GM23248 (cell line): ENCODE results near the gene RPL4. TPM values are rescaled to one million over a fixed set of nuclear protein-coding genes. Genes with fewer than 3 reads are reported as not detected.

ENCODE experiments used
- DNase-seq: peaks from one replicate; pipeline ENCODE4 v3.0.0-alpha.2; 2015
- H2AFZ ChIP-seq: fragments of 200-600 bp; sonication (generic); 2 replicates; pipeline ENCODE4 v1.6.1; 2016; ENCODE audit warnings: antibody characterized with exemption
- H3F3A ChIP-seq: fragments of 200-600 bp; sonication (generic); 2 replicates; pipeline ENCODE4 v1.6.1; 2016; ENCODE audit warnings: mild to moderate bottlenecking, antibody characterized with exemption, mixed run types; ENCODE audit not compliant: insufficient read depth
- H3K27ac ChIP-seq: fragments of 200-600 bp; sonication (generic); 2 replicates; pipeline ENCODE4 v1.5.1; 2016; ENCODE audit warnings: mild to moderate bottlenecking
- H3K27me3 ChIP-seq: fragments of 200-600 bp; sonication (generic); replicated peaks from 2 replicates; pipeline ENCODE4 v1.6.1; 2016; ENCODE audit warnings: mild to moderate bottlenecking; ENCODE audit not compliant: insufficient read depth
- H3K36me3 ChIP-seq: fragments of 200-600 bp; sonication (generic); 2 replicates; pipeline ENCODE4 v1.6.1; 2016; ENCODE audit warnings: low read depth, mild to moderate bottlenecking
- H3K4me1 ChIP-seq: fragments of 200-600 bp; sonication (generic); 2 replicates; pipeline ENCODE4 v1.6.1; 2016; ENCODE audit warnings: mild to moderate bottlenecking; ENCODE audit not compliant: insufficient read depth
- H3K4me2 ChIP-seq: fragments of 200-600 bp; sonication (generic); one replicate; pipeline ENCODE4 v1.6.1; 2016; ENCODE audit warnings: mild to moderate bottlenecking; ENCODE audit not compliant: unreplicated experiment
- H3K4me3 ChIP-seq: fragments of 200-600 bp; sonication (generic); 2 replicates; pipeline ENCODE4 v1.5.1; 2016; ENCODE audit warnings: mild to moderate bottlenecking
- H3K79me2 ChIP-seq: fragments of 200-600 bp; sonication (generic); 2 replicates; pipeline ENCODE4 v1.6.1; 2016; ENCODE audit warnings: mild to moderate bottlenecking; ENCODE audit not compliant: insufficient read depth
- H3K9ac ChIP-seq: fragments of 200-600 bp; sonication (generic); 2 replicates; pipeline ENCODE4 v1.6.1; 2016; ENCODE audit warnings: mild to moderate bottlenecking
- H3K9me2 ChIP-seq: fragments of 200-600 bp; sonication (generic); 2 replicates; pipeline ENCODE4 v1.6.1; 2016; ENCODE audit warnings: mixed run types, mild to moderate bottlenecking, moderate library complexity; ENCODE audit not compliant: insufficient read depth
- H3K9me3 ChIP-seq: fragments of 200-600 bp; sonication (generic); one replicate; pipeline ENCODE4 v1.6.1; 2017; ENCODE audit warnings: low read depth
- H4K20me1 ChIP-seq: fragments of 200-600 bp; sonication (generic); 2 replicates; pipeline ENCODE4 v1.6.0; 2016; ENCODE audit not compliant: insufficient read depth
- EZH2 ChIP-seq: fragments of 200-600 bp; sonication (generic); IDR thresholded peaks from 2 replicates; pipeline ENCODE4 v1.6.1; 2018; ENCODE audit warnings: antibody characterized with exemption, mild to moderate bottlenecking; ENCODE audit not compliant: insufficient read depth, poor library complexity, severe bottlenecking
- EZH2phosphoT487 ChIP-seq: fragments of 200-600 bp; sonication (generic); IDR thresholded peaks from 2 replicates; pipeline ENCODE4 v1.6.1; 2018; ENCODE audit warnings: antibody characterized with exemption, moderate library complexity, mild to moderate bottlenecking, low read depth; ENCODE audit not compliant: insufficient read depth
- WGBS, 2 experiments: methylation state at CpG; one replicate each; pipeline ENCODE4 v1.1.6; 2015 to 2017; ENCODE audit warnings: low lambda C conversion rate in 2 of 2, low coverage in 1 of 2; ENCODE audit errors: missing lambda C conversion rate in 2 of 2; 5-methylcytosine and 5-hydroxymethylcytosine counted together
- in situ Hi-C: fragments of 300-500 bp; cut with MboI; formaldehyde crosslinking; loops from 2 replicates; pipeline ENCODE4 v1.15.0; 2020
- polyA plus RNA-seq: library from polyadenylated mRNA; unstranded; fragments of >200 nt; fragmentation: Nextera tagmentation; extraction: Ambion mirVana; gene quantifications from 2 replicates; pipeline ENCODE4 v1.2.1, GENCODE V29; 2016
- total RNA-seq: library from RNA; depleted of rRNA; stranded (reverse); fragments of >200 nt; shearing (Covaris generic); gene quantifications from 2 replicates; pipeline ENCODE4 v1.2.3, GENCODE V29; 2014; rRNA removed

The RPL4 gene
- total RNA-seq (3,244 and 3,721 TPM in 2 replicates), polyA plus RNA-seq (915 and 943 TPM in 2 replicates)

GRCh38 chr15:66504563-66505429, at the start of gene RPL4, which contains the start of gene ZWILCH:
RPL4 (minus strand) TSS chr15:66504855; CDS start chr15:66504790, 65 bp downstream.
ZWILCH (plus strand) TSS chr15:66505326; CDS start chr15:66505339, 13 bp downstream.
- peak; percentile 89 for DNase-seq
- in situ Hi-C loops, result no loop called here
- peak within 1 kb of the TSS; percentile 93 for H3K4me2 ChIP-seq
- H3K9ac ChIP-seq, result peak within 1 kb of the TSS; percentile 97
- peak within 1 kb of the TSS; percentile 99 for H3K4me3 ChIP-seq
- no peaks in the 10 kb centered on the region for H3K9me3 ChIP-seq
- H3K4me1 ChIP-seq, result peaks cover 20% of the 10 kb centered on the region
- H3K79me2 ChIP-seq, result peaks cover 94% of the 10 kb centered on the region
- WGBS, 2 experiments, result 1% methylated on average over 38 to 46 of the region's 46 CpGs
- H2AFZ ChIP-seq, result peak within 1 kb of the TSS; percentile 93
- H3K27me3 ChIP-seq, result no peaks in the 10 kb centered on the region
- H3K9me2 ChIP-seq, result no peaks in the 10 kb centered on the region
- 0 out of 2 replicates have a peak, but pooled peaks cover 11% of the 10 kb centered on the region for H4K20me1 ChIP-seq
- peaks cover 37% of the 10 kb centered on the region for H3K36me3 ChIP-seq
- TF ChIP-seq EZH2 (no peak), EZH2phosphoT487 (no peak)
- H3K27ac ChIP-seq, result peak within 1 kb of the TSS; percentile 93
- peaks cover 45% of the 10 kb centered on the region for H3F3A ChIP-seq

- Histone ChIP-seq H3F3A (no peaks in the 10 kb centered on the region), H3K4me2 (no peak overlapping the region), H4K20me1 (no peaks in the 10 kb centered on the region), H3K4me3 (no peak overlapping the region), H3K4me1 (no peaks in the 10 kb centered on the region), H3K27me3 (no peaks in the 10 kb centered on the region), H2AFZ (no peak overlapping the region), H3K9ac (no peak overlapping the region), H3K27ac (no peak overlapping the region), H3K9me3 (no peaks in the 10 kb centered on the region), H3K9me2 (no peaks in the 10 kb centered on the region), H3K79me2 (no peaks in the 10 kb centered on the region), H3K36me3 (peaks cover 14% of the 10 kb centered on the region)
- no peak for DNase-seq
- in situ Hi-C loops, result no loop called here
- 100% methylated on average over 1 of the region's 1 CpG for WGBS, 2 experiments
- TF ChIP-seq EZH2phosphoT487 (no peak), EZH2 (no peak)
Measured at GRCh38 chr15:66545255-66545654, 40.6 kb upstream of the RPL4 start.

- TF ChIP-seq EZH2phosphoT487 (no peak), EZH2 (no peak)
- Histone ChIP-seq H2AFZ (no peak overlapping the region), H4K20me1 (no peaks in the 10 kb centered on the region), H3K27me3 (no peaks in the 10 kb centered on the region), H3K27ac (no peak overlapping the region), H3K9ac (no peak overlapping the region), H3K4me2 (no peak overlapping the region), H3K79me2 (no peaks in the 10 kb centered on the region), H3K4me3 (no peak overlapping the region), H3K9me3 (no peaks in the 10 kb centered on the region), H3F3A (no peaks in the 10 kb centered on the region), H3K9me2 (no peaks in the 10 kb centered on the region), H3K36me3 (peaks cover 11% of the 10 kb centered on the region), H3K4me1 (no peaks in the 10 kb centered on the region)
- WGBS, 2 experiments, result 97 to 98% methylated on average over 4 of the region's 4 CpGs
- in situ Hi-C loops, result no loop called here
- no peak for DNase-seq
Measured at GRCh38 chr15:66542896-66543295, 38.2 kb upstream of the RPL4 start.

GRCh38 chr15:66535056-66535455, 30.4 kb upstream of the RPL4 start:
- no peaks in the 10 kb centered on the region for H3K9me3 ChIP-seq
- DNase-seq, result no peak
- H3K36me3 ChIP-seq, result peaks cover 3% of the 10 kb centered on the region
- H2AFZ ChIP-seq, result no peak overlapping the region
- H3K4me2 ChIP-seq, result no peak overlapping the region
- TF ChIP-seq EZH2 (no peak), EZH2phosphoT487 (no peak)
- in situ Hi-C loops, result no loop called here
- no peaks in the 10 kb centered on the region for H3K27me3 ChIP-seq
- H3K79me2 ChIP-seq, result no peaks in the 10 kb centered on the region
- no peak overlapping the region for H3K9ac ChIP-seq
- H4K20me1 ChIP-seq, result no peaks in the 10 kb centered on the region
- 91 to 96% methylated on average over 9 of the region's 9 CpGs for WGBS, 2 experiments
- no peaks in the 10 kb centered on the region for H3F3A ChIP-seq
- H3K9me2 ChIP-seq, result no peaks in the 10 kb centered on the region
- H3K4me3 ChIP-seq, result no peak overlapping the region
- H3K4me1 ChIP-seq, result no peaks in the 10 kb centered on the region
- no peak overlapping the region for H3K27ac ChIP-seq
